Parathyroid adenoma (tissue), 2 donors: ENCODE measurements around the gene FKBP15.

ENCODE experiments used
- H2AFZ ChIP-seq: fragments of 300-600 bp; sonication (generic); one replicate; pipeline ENCODE4 v1.7.0; 2017; ENCODE audit warnings: antibody characterized with exemption, mild to moderate bottlenecking
- H3K27ac ChIP-seq: fragments of 300-600 bp; sonication (generic); one replicate; pipeline ENCODE4 v1.7.0; 2017
- H3K27me3 ChIP-seq: fragments of 300-600 bp; sonication (generic); one replicate; pipeline ENCODE4 v1.7.0; 2017; ENCODE audit warnings: low read length; ENCODE audit not compliant: control insufficient read depth, insufficient read depth
- H3K36me3 ChIP-seq: fragments of 300-600 bp; sonication (generic); one replicate; pipeline ENCODE4 v1.7.0; 2017; ENCODE audit warnings: low read length; ENCODE audit not compliant: control insufficient read depth, insufficient read depth
- H3K4me1 ChIP-seq: fragments of 300-600 bp; sonication (generic); one replicate; pipeline ENCODE4 v1.7.0; 2017; ENCODE audit warnings: control low read depth
- H3K4me2 ChIP-seq: fragments of 300-600 bp; sonication (generic); one replicate; pipeline ENCODE4 v1.7.0; 2017; ENCODE audit warnings: low read length
- H3K4me3 ChIP-seq: fragments of 300-600 bp; sonication (generic); one replicate; pipeline ENCODE4 v1.7.0; 2017; ENCODE audit warnings: low read depth, low read length
- H3K79me2 ChIP-seq: fragments of 300-600 bp; sonication (generic); one replicate; pipeline ENCODE4 v1.7.0; 2017; ENCODE audit warnings: control low read depth
- H3K9ac ChIP-seq: fragments of 300-600 bp; sonication (generic); one replicate; pipeline ENCODE4 v1.7.0; 2017; ENCODE audit warnings: mild to moderate bottlenecking
- H3K9me3 ChIP-seq: fragments of 300-600 bp; sonication (generic); one replicate; pipeline ENCODE4 v1.7.0; 2017; ENCODE audit warnings: low read length; ENCODE audit not compliant: control insufficient read depth
- CTCF ChIP-seq: fragments of 300-600 bp; sonication (generic); IDR thresholded peaks from one replicate; pipeline ENCODE4 v1.7.0; 2017; ENCODE audit warnings: antibody characterized with exemption, mild to moderate bottlenecking
- donor health status: primary hyperparathyroidism.

FKBP15 gene

GRCh38 chr9:113245894-113246293, 24.8 kb upstream of the FKBP15 start:
- no peak overlapping the region for H2AFZ ChIP-seq
- TF ChIP-seq CTCF, result no peak
- H3K36me3 ChIP-seq, result no peaks in the 10 kb centered on the region
- no peaks in the 10 kb centered on the region for H3K9me3 ChIP-seq
- H3K27ac ChIP-seq, result no peak overlapping the region
- no peaks in the 10 kb centered on the region for H3K27me3 ChIP-seq
- peaks cover 3% of the 10 kb centered on the region for H3K79me2 ChIP-seq
- H3K4me1 ChIP-seq, result no peaks in the 10 kb centered on the region
- no peak overlapping the region for H3K4me3 ChIP-seq
- H3K9ac ChIP-seq, result no peak overlapping the region
- H3K4me2 ChIP-seq, result no peak overlapping the region

DNA sequence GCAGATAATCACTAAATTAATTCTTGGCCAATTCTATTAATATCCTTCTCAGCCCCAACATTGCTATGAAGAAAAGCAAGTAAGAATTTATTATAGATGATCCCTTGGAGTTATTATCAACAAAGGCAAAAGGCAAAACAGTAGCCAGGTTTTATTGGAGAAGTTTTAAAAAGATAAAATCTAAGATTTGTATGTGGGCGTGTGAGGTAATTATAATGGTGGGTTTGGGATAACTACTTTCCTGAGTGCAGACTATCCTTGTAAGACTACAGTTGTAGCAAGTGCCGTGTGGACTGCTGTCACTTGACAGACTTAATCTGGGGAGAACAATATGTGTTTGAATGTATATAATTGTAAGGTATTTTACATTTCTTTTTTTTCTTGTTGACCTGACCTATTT, 23.5 kb upstream of the FKBP15 start:
- no peak overlapping the region for H2AFZ ChIP-seq
- no peaks in the 10 kb centered on the region for H3K36me3 ChIP-seq
- no peak overlapping the region for H3K4me2 ChIP-seq
- no peak overlapping the region for H3K9ac ChIP-seq
- H3K27me3 ChIP-seq, result no peaks in the 10 kb centered on the region
- TF ChIP-seq CTCF, result no peak
- no peaks in the 10 kb centered on the region for H3K9me3 ChIP-seq
- no peaks in the 10 kb centered on the region for H3K79me2 ChIP-seq
- H3K27ac ChIP-seq, result no peak overlapping the region
- H3K4me3 ChIP-seq, result no peak overlapping the region
- H3K4me1 ChIP-seq, result no peaks in the 10 kb centered on the region

GRCh38 chr9:113241161-113241560, 20.1 kb upstream of the FKBP15 start:
- no peak overlapping the region for H3K4me3 ChIP-seq
- no peak for TF ChIP-seq CTCF

GRCh38 chr9:113238859-113239232, 17.8 kb upstream of the FKBP15 start:
- Histone ChIP-seq H3K4me2 (no peak overlapping the region), H3K27me3 (no peaks in the 10 kb centered on the region), H2AFZ (no peak overlapping the region), H3K79me2 (no peaks in the 10 kb centered on the region), H3K27ac (no peak overlapping the region), H3K4me1 (no peaks in the 10 kb centered on the region), H3K9ac (no peak overlapping the region), H3K4me3 (no peak overlapping the region), H3K9me3 (no peaks in the 10 kb centered on the region), H3K36me3 (no peaks in the 10 kb centered on the region)
- TF ChIP-seq CTCF, result no peak

More at GRCh38 chr9:113241161-113241560, 20.1 kb upstream of the FKBP15 start:
- Histone ChIP-seq H2AFZ (no peak overlapping the region), H3K36me3 (no peaks in the 10 kb centered on the region), H3K79me2 (no peaks in the 10 kb centered on the region), H3K4me2 (no peak overlapping the region), H3K27ac (no peak overlapping the region), H3K27me3 (no peaks in the 10 kb centered on the region), H3K9ac (no peak overlapping the region), H3K4me1 (no peaks in the 10 kb centered on the region), H3K9me3 (no peaks in the 10 kb centered on the region)

- H3K36me3 ChIP-seq, result no peaks in the 10 kb centered on the region
- H3K9ac ChIP-seq, result no peak overlapping the region
- no peaks in the 10 kb centered on the region for H3K27me3 ChIP-seq
- H2AFZ ChIP-seq, result no peak overlapping the region
- H3K4me3 ChIP-seq, result no peak overlapping the region
- H3K4me1 ChIP-seq, result no peaks in the 10 kb centered on the region
- no peak overlapping the region for H3K27ac ChIP-seq
- TF ChIP-seq CTCF, result no peak
- no peaks in the 10 kb centered on the region for H3K79me2 ChIP-seq
- no peaks in the 10 kb centered on the region for H3K9me3 ChIP-seq
- no peak overlapping the region for H3K4me2 ChIP-seq
Measured at GRCh38 chr9:113238202-113238858, 17.3 kb upstream of the FKBP15 start.
